ENCODE data around the gene KCND3.
A peak's percentile ranks its signal among the peaks of the same experiment; 100 is the strongest.

KCND3 gene

GRCh38 chr1:111880881-111881837, 108.3 kb downstream of the KCND3 start:
- DNase-seq (ENCODE audit: low spot score), result peak; percentile 21

- peak; percentile 65 for DNase-seq (ENCODE audit: low spot score)
Measured at GRCh38 chr1:111879081-111879480, 110.4 kb downstream of the KCND3 start.

- DNase-seq (ENCODE audit: low spot score), result no peak
Measured at GRCh38 chr1:111878649-111879048, 110.8 kb downstream of the KCND3 start.

GRCh38 chr1:111878091-111878490, 111.4 kb downstream of the KCND3 start:
- DNase-seq (ENCODE audit: low spot score), result no peak

- no peak for DNase-seq (ENCODE audit: low spot score)
Measured at GRCh38 chr1:111876631-111877030, 112.8 kb downstream of the KCND3 start.

GRCh38 chr1:111875640-111876039, 113.8 kb downstream of the KCND3 start:
- DNase-seq (ENCODE audit: low spot score), result no peak

- DNase-seq (ENCODE audit: low spot score), result no peak
Measured at GRCh38 chr1:111873460-111874030, 115.9 kb downstream of the KCND3 start.

- no peak for DNase-seq (ENCODE audit: low spot score)
Measured at GRCh38 chr1:111870181-111870580, 119.3 kb downstream of the KCND3 start.

GRCh38 chr1:111867868-111868440, 121.5 kb downstream of the KCND3 start:
- DNase-seq (ENCODE audit: low spot score), result no peak

- no peak for DNase-seq (ENCODE audit: low spot score)
Measured at GRCh38 chr1:111864862-111865261, 124.6 kb downstream of the KCND3 start.

GRCh38 chr1:111863401-111863800, 126.1 kb downstream of the KCND3 start:
- DNase-seq (ENCODE audit: low spot score), result no peak

GRCh38 chr1:111862599-111862998, 126.9 kb downstream of the KCND3 start:
- DNase-seq (ENCODE audit: low spot score), result no peak

- no peak for DNase-seq (ENCODE audit: low spot score)
Measured at GRCh38 chr1:111861523-111861922, 127.9 kb downstream of the KCND3 start.

GRCh38 chr1:111857194-111857651, 132.2 kb downstream of the KCND3 start:
- DNase-seq (ENCODE audit: low spot score), result no peak

GRCh38 chr1:111856411-111857185, 132.9 kb downstream of the KCND3 start:
- no peak for DNase-seq (ENCODE audit: low spot score)

- DNase-seq (ENCODE audit: low spot score), result no peak
Measured at GRCh38 chr1:111855260-111855659, 134.2 kb downstream of the KCND3 start.

- DNase-seq (ENCODE audit: low spot score), result no peak
Measured at GRCh38 chr1:111852261-111852721, 137.2 kb downstream of the KCND3 start.

GRCh38 chr1:111851552-111851951, 137.9 kb downstream of the KCND3 start:
- DNase-seq (ENCODE audit: low spot score), result no peak

- no peak for DNase-seq (ENCODE audit: low spot score)
Measured at GRCh38 chr1:111850109-111850508, 139.4 kb downstream of the KCND3 start.

- DNase-seq (ENCODE audit: low spot score), result no peak
Measured at GRCh38 chr1:111848852-111849545, 140.5 kb downstream of the KCND3 start.

- no peak for DNase-seq (ENCODE audit: low spot score)
Measured at GRCh38 chr1:111847466-111847865, 142.0 kb downstream of the KCND3 start.
